NB4 (cell line): ENCODE data around the gene WASL.
A peak's percentile ranks its signal among the peaks of the same experiment; 100 is the strongest.

Experiments
- DNase-seq: peaks from one replicate; pipeline ENCODE4 v3.0.0; 2010; ENCODE audit warnings: low read depth
- H3K4me3 ChIP-seq: one replicate; pipeline ENCODE4 v1.5.1; 2011; ENCODE audit warnings: mild to moderate bottlenecking, low read depth, low read length, moderate library complexity
- MYC ChIP-seq: IDR thresholded peaks from 2 replicates; pipeline ENCODE4 v1.6.1; 2011; ENCODE audit warnings: low read depth, low read length
- POLR2A ChIP-seq: IDR thresholded peaks from 2 replicates; pipeline ENCODE4 v1.6.1; 2011; ENCODE audit warnings: mild to moderate bottlenecking; ENCODE audit not compliant: insufficient read length; ENCODE audit errors: extremely low read depth
- TF ChIP-seq, protein P1 (sequence below): IDR thresholded peaks from one replicate; pipeline ENCODE4 v1.5.1; 2012; ENCODE audit warnings: low read depth, low read length
- TF ChIP-seq, protein P2 (sequence below): IDR thresholded peaks from 2 replicates; pipeline ENCODE4 v1.6.1; 2011; ENCODE audit warnings: low read depth, low read length

WASL gene

DNA sequence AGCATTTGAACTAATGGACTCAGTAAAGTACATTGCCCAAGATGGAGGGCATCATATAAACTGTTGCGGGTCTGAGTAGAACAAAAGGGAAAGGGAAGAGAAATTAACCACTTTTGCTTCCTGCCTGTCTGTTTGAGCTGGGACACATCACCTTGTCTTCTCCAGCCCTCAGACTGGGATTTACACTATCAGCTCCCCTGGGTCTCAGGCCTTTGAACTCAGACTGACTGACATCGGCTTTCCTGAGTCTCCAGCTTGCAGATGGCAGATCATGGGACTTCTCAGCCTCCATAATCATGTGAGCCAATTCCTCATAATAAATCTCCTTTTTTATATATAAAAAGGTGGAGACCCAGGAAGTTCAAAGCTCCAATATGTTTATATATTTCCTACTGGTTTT is 23.0 kb upstream of the WASL start:
- H3K4me3 ChIP-seq: no peak overlapping the region
- TF ChIP-seq, protein P1, sequence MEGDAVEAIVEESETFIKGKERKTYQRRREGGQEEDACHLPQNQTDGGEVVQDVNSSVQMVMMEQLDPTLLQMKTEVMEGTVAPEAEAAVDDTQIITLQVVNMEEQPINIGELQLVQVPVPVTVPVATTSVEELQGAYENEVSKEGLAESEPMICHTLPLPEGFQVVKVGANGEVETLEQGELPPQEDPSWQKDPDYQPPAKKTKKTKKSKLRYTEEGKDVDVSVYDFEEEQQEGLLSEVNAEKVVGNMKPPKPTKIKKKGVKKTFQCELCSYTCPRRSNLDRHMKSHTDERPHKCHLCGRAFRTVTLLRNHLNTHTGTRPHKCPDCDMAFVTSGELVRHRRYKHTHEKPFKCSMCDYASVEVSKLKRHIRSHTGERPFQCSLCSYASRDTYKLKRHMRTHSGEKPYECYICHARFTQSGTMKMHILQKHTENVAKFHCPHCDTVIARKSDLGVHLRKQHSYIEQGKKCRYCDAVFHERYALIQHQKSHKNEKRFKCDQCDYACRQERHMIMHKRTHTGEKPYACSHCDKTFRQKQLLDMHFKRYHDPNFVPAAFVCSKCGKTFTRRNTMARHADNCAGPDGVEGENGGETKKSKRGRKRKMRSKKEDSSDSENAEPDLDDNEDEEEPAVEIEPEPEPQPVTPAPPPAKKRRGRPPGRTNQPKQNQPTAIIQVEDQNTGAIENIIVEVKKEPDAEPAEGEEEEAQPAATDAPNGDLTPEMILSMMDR: no peak
- TF ChIP-seq, protein P2, sequence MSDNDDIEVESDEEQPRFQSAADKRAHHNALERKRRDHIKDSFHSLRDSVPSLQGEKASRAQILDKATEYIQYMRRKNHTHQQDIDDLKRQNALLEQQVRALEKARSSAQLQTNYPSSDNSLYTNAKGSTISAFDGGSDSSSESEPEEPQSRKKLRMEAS: no peak
- TF ChIP-seq POLR2A (no peak), MYC (no peak)
- DNase-seq: no peak

DNA sequence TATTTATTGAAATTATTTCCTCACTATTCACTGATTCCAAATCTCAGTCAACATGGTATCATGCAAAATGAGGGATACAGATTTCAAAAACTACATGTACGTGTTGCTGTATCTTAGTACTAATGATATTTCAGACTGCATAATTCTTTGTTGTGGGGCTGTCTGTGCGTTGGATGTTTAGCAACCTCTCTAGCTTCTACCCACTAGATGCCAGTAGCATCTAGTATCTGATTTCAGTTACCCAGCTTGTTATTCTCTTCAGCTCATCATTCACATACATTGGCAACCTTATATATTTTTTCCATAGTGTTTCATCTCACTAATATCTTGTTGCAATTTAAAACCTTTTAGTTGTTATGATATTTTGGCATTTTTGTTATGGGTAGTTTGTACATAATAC is 22.5 kb upstream of the WASL start:
- TF ChIP-seq POLR2A (no peak), MYC (no peak)
- TF ChIP-seq, protein P1: no peak
- TF ChIP-seq, protein P2: no peak
- no peak for DNase-seq
- no peak overlapping the region for H3K4me3 ChIP-seq

DNA sequence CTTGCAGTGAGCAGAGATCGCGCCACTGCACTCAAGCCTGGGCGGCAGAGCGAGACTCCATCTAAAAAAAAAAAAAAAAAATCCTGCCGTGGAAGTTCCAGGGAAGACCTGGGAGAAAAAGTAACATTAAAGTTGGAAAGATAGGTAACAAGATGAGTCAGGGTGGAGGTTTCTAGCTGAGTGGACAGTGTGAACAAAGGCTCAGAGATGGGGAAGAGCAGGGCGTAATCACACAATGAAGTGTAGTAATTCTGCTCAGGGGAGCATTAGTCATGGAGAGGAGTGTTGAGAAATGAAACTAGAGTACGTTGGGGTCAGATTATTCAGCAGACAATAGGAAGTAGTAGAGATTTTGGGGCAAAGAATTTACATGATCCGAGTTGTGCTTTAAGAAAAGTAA is 21.6 kb upstream of the WASL start:
- no peak for TF ChIP-seq MYC
- TF ChIP-seq, protein P2: no peak
- no peak for TF ChIP-seq POLR2A
- TF ChIP-seq, protein P1: no peak
- DNase-seq: peak; percentile 82
- no peak overlapping the region for H3K4me3 ChIP-seq

DNA sequence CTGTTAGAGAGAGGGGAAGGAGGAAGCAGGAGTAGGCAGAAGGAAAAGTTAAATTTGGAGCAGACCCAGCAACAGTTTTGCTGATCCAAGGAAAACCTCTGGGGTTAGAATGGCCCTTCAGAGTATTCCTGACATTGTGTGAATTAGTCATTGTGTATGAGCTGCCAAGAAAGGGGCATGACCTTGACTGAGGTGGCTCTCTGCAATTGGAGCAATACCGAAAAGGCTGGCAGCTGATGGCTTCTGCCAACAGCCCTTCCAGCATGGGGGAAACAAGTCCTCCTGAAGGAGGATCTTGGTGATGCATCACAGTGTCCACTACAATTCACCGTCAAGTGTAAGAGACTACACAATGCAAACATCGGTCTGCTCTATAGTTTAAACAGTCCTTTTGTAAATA is 20.6 kb upstream of the WASL start:
- DNase-seq: no peak
- H3K4me3 ChIP-seq: no peak overlapping the region
- TF ChIP-seq, protein P2: no peak
- TF ChIP-seq, protein P1: no peak
- TF ChIP-seq POLR2A: no peak
- TF ChIP-seq MYC: no peak

DNA sequence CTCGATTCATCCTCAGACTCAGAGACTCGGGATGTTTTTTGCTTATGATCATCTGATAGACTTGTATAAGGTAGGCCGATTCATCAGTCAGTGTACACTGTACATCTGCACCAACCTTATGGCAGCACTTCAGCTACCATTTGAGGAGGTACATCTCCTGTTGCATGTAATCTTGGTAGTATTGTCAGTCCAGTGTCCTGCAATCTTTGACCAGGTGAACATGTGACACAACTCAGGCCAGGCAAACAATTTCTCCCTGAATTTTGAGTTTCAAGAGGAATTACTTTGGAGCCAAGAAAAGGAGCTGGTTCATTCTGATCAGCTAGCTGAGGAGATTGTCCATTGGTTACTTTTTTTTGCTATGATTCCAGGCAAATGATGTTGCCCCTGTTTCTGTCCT is 19.7 kb upstream of the WASL start:
- TF ChIP-seq, protein P2: no peak
- no peak for TF ChIP-seq MYC
- no peak for TF ChIP-seq POLR2A
- TF ChIP-seq, protein P1: no peak
- DNase-seq: no peak
- no peak overlapping the region for H3K4me3 ChIP-seq

DNA sequence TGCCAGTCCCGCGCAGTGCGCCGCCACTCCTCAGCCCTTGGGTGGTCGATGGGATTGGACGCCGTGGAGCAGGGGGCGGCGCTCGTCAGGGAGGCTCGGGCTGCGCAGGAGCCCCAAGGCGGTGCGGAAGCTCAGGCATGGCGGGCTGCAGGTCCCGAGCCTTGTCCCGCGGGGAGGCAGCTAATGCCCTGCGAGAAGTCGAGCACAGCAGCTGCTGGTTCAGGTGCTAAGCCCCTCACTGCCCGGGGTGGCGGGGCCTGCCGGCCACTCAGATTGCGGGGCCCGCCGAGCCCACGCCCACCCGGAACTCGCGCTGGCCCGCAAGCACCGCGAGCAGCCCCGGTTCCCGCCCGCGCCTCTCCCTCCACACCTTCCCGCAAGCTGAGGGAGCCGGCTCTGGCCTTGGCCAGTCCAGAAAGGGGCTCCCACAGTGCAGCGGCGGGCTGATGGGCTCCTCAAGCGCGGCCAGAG is 14.4 kb upstream of the WASL start:
- TF ChIP-seq POLR2A: no peak
- TF ChIP-seq, protein P1: no peak
- TF ChIP-seq, protein P2: no peak
- TF ChIP-seq MYC: no peak
- DNase-seq: no peak
- no peak overlapping the region for H3K4me3 ChIP-seq
